ENCODE results near the gene ACSM3. TPM values are rescaled to one million over a fixed set of nuclear protein-coding genes. Genes with fewer than 3 reads are reported as not detected.

ACSM3 gene
- total and polyA plus RNA-seq, 9 of the 15 experiments (the other 6 are each of a cell fraction or from before 2014, with no cell fraction given): 112 to 420 (median 182) TPM

DNA sequence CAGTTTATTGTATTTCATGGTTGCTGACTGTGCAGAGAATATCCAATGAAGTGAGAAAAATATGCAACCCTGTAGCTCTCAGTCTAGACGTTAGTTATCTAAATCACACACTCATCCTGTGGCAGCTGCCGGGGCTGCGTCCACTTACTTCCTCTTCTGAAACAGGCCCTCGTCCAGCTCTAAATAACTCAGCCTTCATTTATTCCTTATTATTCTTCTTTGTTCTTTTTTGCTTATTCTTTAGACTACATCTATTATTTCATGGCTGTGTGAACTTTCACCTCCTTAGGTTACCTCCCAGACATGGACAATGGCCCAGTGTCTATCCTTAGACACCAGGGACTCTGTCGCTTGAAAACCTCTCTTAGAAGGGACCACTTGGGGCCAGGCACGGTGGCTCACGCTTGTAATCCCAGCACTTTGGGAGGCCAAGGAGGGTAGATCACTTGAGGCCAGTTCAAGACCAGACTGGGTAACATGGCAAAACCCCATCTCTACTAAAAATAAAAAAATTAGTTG lies 18.8 kb upstream of the ACSM3 start (continued):
- TF ChIP-seq, protein P1, sequence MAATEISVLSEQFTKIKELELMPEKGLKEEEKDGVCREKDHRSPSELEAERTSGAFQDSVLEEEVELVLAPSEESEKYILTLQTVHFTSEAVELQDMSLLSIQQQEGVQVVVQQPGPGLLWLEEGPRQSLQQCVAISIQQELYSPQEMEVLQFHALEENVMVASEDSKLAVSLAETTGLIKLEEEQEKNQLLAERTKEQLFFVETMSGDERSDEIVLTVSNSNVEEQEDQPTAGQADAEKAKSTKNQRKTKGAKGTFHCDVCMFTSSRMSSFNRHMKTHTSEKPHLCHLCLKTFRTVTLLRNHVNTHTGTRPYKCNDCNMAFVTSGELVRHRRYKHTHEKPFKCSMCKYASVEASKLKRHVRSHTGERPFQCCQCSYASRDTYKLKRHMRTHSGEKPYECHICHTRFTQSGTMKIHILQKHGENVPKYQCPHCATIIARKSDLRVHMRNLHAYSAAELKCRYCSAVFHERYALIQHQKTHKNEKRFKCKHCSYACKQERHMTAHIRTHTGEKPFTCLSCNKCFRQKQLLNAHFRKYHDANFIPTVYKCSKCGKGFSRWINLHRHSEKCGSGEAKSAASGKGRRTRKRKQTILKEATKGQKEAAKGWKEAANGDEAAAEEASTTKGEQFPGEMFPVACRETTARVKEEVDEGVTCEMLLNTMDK (IDR thresholded peaks at IDR 0.05; ENCODE audit: borderline replicate concordance, insufficient read depth, low read depth, low read length, poor library complexity, severe bottlenecking): no peak
- TF ChIP-seq EP400 (IDR thresholded peaks at IDR 0.05) (peak; percentile 39), POLR2A (conservative IDR thresholded peaks at IDR 0.05) (no peak), CHD4 (IDR thresholded peaks at IDR 0.05; ENCODE audit: insufficient read depth, insufficient replicate concordance, low read depth, low read length, poor library complexity, severe bottlenecking) (no peak), MXI1 (IDR thresholded peaks at IDR 0.05; ENCODE audit: low read depth, low read length) (no peak), ZZZ3 (IDR thresholded peaks at IDR 0.05) (no peak), EGR1 (conservative IDR thresholded peaks at IDR 0.05) (no peak), MEF2A (IDR thresholded peaks at IDR 0.05; ENCODE audit: control insufficient read depth, low read depth, low read length) (no peak), ZNF146 (CRISPR knock-in tag; IDR thresholded peaks at IDR 0.05; ENCODE audit: unreplicated experiment) (no peak), SMAD1 (IDR thresholded peaks at IDR 0.05; ENCODE audit: low read depth, low read length, partially characterized antibody) (no peak), MECOM (CRISPR knock-in tag; IDR thresholded peaks at IDR 0.05) (no peak), LEF1 (IDR thresholded peaks at IDR 0.05) (peak; percentile 78), HDAC1 (IDR thresholded peaks at IDR 0.05) (0 out of 4 replicates have a peak, but pooled peaks of 1 of the 2 experiments have one; percentile 22), SMAD4 (CRISPR knock-in tag; conservative IDR thresholded peaks at IDR 0.05) (peak; percentile 100), PRPF4 (IDR thresholded peaks at IDR 0.05; ENCODE audit: insufficient read depth, low read depth, low read length, poor library complexity, severe bottlenecking) (no peak)
- TF ChIP-seq, protein P2, sequence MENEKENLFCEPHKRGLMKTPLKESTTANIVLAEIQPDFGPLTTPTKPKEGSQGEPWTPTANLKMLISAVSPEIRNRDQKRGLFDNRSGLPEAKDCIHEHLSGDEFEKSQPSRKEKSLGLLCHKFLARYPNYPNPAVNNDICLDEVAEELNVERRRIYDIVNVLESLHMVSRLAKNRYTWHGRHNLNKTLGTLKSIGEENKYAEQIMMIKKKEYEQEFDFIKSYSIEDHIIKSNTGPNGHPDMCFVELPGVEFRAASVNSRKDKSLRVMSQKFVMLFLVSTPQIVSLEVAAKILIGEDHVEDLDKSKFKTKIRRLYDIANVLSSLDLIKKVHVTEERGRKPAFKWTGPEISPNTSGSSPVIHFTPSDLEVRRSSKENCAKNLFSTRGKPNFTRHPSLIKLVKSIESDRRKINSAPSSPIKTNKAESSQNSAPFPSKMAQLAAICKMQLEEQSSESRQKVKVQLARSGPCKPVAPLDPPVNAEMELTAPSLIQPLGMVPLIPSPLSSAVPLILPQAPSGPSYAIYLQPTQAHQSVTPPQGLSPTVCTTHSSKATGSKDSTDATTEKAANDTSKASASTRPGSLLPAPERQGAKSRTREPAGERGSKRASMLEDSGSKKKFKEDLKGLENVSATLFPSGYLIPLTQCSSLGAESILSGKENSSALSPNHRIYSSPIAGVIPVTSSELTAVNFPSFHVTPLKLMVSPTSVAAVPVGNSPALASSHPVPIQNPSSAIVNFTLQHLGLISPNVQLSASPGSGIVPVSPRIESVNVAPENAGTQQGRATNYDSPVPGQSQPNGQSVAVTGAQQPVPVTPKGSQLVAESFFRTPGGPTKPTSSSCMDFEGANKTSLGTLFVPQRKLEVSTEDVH (IDR thresholded peaks at IDR 0.05; ENCODE audit: low read depth, partially characterized antibody): no peak
- TF ChIP-seq, protein P3, sequence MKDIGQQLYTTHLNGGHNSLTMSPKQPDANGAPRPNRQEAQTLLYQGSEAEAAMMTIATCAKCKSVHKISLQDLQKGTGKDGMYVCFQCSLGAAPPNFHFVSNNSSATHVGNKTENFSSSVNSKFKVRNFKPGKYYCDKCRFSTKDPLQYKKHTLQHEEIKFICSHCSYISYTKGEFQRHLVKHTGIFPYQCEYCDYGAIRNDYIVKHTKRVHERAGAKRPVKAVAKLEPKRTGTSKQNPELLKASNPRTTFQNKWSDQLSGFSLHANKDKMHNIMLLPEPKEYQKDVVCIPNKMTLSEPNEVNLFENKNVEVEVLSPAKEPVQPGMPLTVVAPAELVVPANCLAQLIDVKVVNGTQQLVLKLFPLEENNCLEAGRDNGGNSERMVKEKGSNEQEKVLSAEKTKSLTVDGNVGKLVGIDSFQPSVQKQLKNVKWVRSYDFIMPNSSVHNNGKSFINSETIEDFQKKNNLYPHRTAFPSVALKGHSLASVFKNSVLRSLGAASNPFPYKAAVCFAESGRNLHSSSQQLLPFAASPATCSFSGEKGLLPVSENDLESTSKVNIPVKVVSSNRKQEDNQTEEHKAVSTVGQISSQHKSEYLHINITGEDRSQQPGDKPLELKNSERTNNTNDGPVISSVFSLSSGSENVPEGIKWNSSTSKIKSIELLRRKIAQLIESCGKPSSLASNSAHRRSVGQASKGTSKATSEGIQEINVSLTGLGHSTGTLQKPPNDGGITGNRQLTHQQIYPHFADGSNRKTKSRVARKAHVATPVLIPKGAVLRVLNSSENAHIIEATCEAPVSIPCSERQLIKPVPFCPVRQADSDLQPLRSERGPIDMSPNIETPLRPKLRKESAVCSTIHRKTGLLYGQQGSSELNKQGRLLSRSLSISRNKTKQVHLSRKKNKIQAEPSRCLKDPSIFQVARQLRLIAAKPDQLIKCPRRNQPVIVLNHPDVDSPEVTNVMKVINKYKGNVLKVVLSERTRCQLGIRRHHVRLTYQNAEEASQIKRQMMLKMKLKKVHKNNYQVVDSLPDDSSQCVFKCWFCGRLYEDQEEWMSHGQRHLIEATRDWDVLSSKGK (CRISPR knock-in tag; IDR thresholded peaks at IDR 0.05): no peak
- TF ChIP-seq, protein P4, sequence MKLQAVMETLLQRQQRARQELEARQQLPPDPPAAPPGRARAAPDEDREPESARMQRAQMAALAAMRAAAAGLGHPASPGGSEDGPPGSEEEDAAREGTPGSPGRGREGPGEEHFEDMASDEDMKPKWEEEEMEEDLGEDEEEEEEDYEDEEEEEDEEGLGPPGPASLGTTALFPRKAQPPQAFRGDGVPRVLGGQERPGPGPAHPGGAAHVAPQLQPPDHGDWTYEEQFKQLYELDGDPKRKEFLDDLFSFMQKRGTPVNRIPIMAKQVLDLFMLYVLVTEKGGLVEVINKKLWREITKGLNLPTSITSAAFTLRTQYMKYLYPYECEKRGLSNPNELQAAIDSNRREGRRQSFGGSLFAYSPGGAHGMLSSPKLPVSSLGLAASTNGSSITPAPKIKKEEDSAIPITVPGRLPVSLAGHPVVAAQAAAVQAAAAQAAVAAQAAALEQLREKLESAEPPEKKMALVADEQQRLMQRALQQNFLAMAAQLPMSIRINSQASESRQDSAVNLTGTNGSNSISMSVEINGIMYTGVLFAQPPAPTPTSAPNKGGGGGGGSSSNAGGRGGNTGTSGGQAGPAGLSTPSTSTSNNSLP (IDR thresholded peaks at IDR 0.05; ENCODE audit: borderline replicate concordance, low read depth, low read length): no peak

Data from K562 (cell line).